RWPE2 (cell line): ENCODE measurements around the gene ZGPAT.

Experiments used
- ATAC-seq: fragments of 200-7000 bp; cut with Tn5 transposase; 3 replicates; pipeline ENCODE4 v1.9.1; 2021; ENCODE audit warnings: low read depth
- DNase-seq: peaks from one replicate; pipeline ENCODE4 v3.0.0-alpha.2; 2020; ENCODE audit warnings: low spot score
- H3K27ac ChIP-seq: fragments of 450-650 bp; 2 replicates; pipeline ENCODE4 v1.5.1; 2017; ENCODE audit warnings: mild to moderate bottlenecking; ENCODE audit not compliant: poor library complexity, severe bottlenecking
- H3K27me3 ChIP-seq: fragments of 250-450 bp; sonication (Bioruptor Pico); 2 replicates; pipeline ENCODE4 v1.5.1; 2021; ENCODE audit warnings: mild to moderate bottlenecking, moderate library complexity; ENCODE audit not compliant: insufficient read depth, poor library complexity, severe bottlenecking
- H3K36me3 ChIP-seq: fragments of 250-450 bp; sonication (Bioruptor Pico); 2 replicates; pipeline ENCODE4 v1.5.1; 2020; ENCODE audit warnings: low read depth, mild to moderate bottlenecking, moderate library complexity
- H3K4me1 ChIP-seq: fragments of 250-450 bp; sonication (Bioruptor Pico); 2 replicates; pipeline ENCODE4 v1.5.1; 2021; ENCODE audit warnings: mild to moderate bottlenecking, moderate library complexity; ENCODE audit not compliant: insufficient read depth, poor library complexity, severe bottlenecking
- H3K4me3 ChIP-seq: fragments of 250-450 bp; sonication (Bioruptor Pico); 2 replicates; pipeline ENCODE4 v1.5.1; 2021; ENCODE audit warnings: mild to moderate bottlenecking, moderate library complexity; ENCODE audit not compliant: severe bottlenecking
- H3K9me3 ChIP-seq: fragments of 250-450 bp; sonication (Bioruptor Pico); 2 replicates; pipeline ENCODE4 v1.5.1; 2021; ENCODE audit warnings: mild to moderate bottlenecking, moderate library complexity; ENCODE audit not compliant: severe bottlenecking
- CTCF ChIP-seq: fragments of 450-650 bp; IDR thresholded peaks from one replicate; pipeline ENCODE4 v1.5.1; 2017; ENCODE audit warnings: mild to moderate bottlenecking, moderate library complexity; ENCODE audit not compliant: poor library complexity, severe bottlenecking

The ZGPAT gene

GRCh38 chr20:63693733-63694583, 13.9 kb upstream of the ZGPAT start:
- Histone ChIP-seq H3K36me3 (peaks cover 36% of the 10 kb centered on the region), H3K27ac (no peak overlapping the region), H3K4me3 (no peak overlapping the region), H3K27me3 (no peaks in the 10 kb centered on the region), H3K9me3 (no peaks in the 10 kb centered on the region), H3K4me1 (peaks cover 21% of the 10 kb centered on the region)
- ATAC-seq (no peak), DNase-seq (peak; percentile 83)
- TF ChIP-seq CTCF: no peak

GRCh38 chr20:63694584-63695423, 13.0 kb upstream of the ZGPAT start:
- peak overlapping the region; percentile 96 for H3K27ac ChIP-seq
- peaks cover 41% of the 10 kb centered on the region for H3K36me3 ChIP-seq
- H3K27me3 ChIP-seq: no peaks in the 10 kb centered on the region
- ATAC-seq (no peak), DNase-seq (peak; percentile 88)
- no peaks in the 10 kb centered on the region for H3K9me3 ChIP-seq
- H3K4me3 ChIP-seq: no peak overlapping the region
- TF ChIP-seq CTCF: no peak
- H3K4me1 ChIP-seq: peaks cover 29% of the 10 kb centered on the region

- H3K9me3 ChIP-seq: no peaks in the 10 kb centered on the region
- H3K36me3 ChIP-seq: peaks cover 49% of the 10 kb centered on the region
Observed at GRCh38 chr20:63695424-63696305, 12.2 kb upstream of the ZGPAT start.

GRCh38 chr20:63696306-63696627, 11.6 kb upstream of the ZGPAT start:
- Histone ChIP-seq H3K4me1 (peaks cover 32% of the 10 kb centered on the region), H3K36me3 (peaks cover 49% of the 10 kb centered on the region), H3K27ac (peak overlapping the region; percentile 96), H3K4me3 (peak overlapping the region; percentile 44), H3K27me3 (no peaks in the 10 kb centered on the region), H3K9me3 (no peaks in the 10 kb centered on the region)
- no peak for TF ChIP-seq CTCF
- ATAC-seq: peak; percentile 48
- peak; percentile 99 for DNase-seq

More at GRCh38 chr20:63695424-63696305, 12.2 kb upstream of the ZGPAT start:
- Histone ChIP-seq H3K27me3 (no peaks in the 10 kb centered on the region), H3K4me3 (no peak overlapping the region), H3K4me1 (peaks cover 32% of the 10 kb centered on the region), H3K27ac (peak overlapping the region; percentile 96)
- no peak for TF ChIP-seq CTCF
- DNase-seq (no peak), ATAC-seq (no peak)
